Loucy (cell line): ENCODE results near the gene RGR.

Source experiments
- CTCF ChIP-seq: fragments of 200-600 bp; sonication (generic); conservative IDR thresholded peaks from 2 replicates; pipeline ENCODE4 v1.5.1; 2014; ENCODE audit warnings: mild to moderate bottlenecking, antibody characterized with exemption, low read length
- EZH2phosphoT487 ChIP-seq: fragments of 200-600 bp; IDR thresholded peaks from 2 replicates; pipeline ENCODE4 v1.6.1; 2018; ENCODE audit warnings: antibody characterized with exemption, mild to moderate bottlenecking, moderate library complexity, borderline replicate concordance

GRCh38 chr10:84296091-84296981, 51.5 kb downstream of the RGR start:
- TF ChIP-seq CTCF: no peak
- TF ChIP-seq EZH2phosphoT487: no peak
